ENCODE measurements around the gene SLC17A7. TPM values are rescaled to one million over a fixed set of nuclear protein-coding genes. Genes with fewer than 3 reads are reported as not detected.
A peak's percentile ranks its signal among the peaks of the same experiment; 100 is the strongest.

SLC17A7 gene
- total and polyA plus RNA-seq, 9 of the 15 experiments (the other 6 are each of a cell fraction or from before 2014, with no cell fraction given): 1.1 to 15.7 (median 2.4) TPM

- in situ Hi-C loops (cut with MboI): loop anchor here (10.0 kb wide), 1 partner anchor 385 kb away; the partner anchor contains the start of genes AKT1S1 and TBC1D17
- Histone ChIP-seq H4K20me1 (replicated peaks; ENCODE audit: control insufficient read depth, insufficient read depth, low read length) (peaks cover 30% of the 10 kb centered on the region), H3K27me3 (ENCODE audit: control insufficient read depth in 2 of 2, insufficient read depth in 2 of 2, low read length in 2 of 2) (no peaks in the 10 kb centered on the region), H3K27ac (ENCODE audit: extremely low read depth, low read depth, low read length) (peak overlapping the region; percentile 99), H3K9me1 (ENCODE audit: control insufficient read depth, insufficient read depth, low read length) (peaks cover 3% of the 10 kb centered on the region), H3K4me3 (peak overlapping the region; percentile 100), H3K9ac (ENCODE audit: insufficient read depth in 1 of 2, low read depth in 2 of 2, low read length in 2 of 2) (peak overlapping the region; percentile 97 to 100), H2AFZ (ENCODE audit: low read depth, low read length) (no peak overlapping the region), H3K4me1 (replicated peaks in 1 of 2; ENCODE audit: control insufficient read depth in 2 of 2, insufficient read depth in 2 of 2, low read length in 2 of 2) (peaks cover 19 to 27% of the 10 kb centered on the region in 2 experiments; a peak in 3 of 5 replicates), H3K9me3 (replicated peaks; ENCODE audit: control insufficient read depth, insufficient read depth, low read depth, low read length) (no peaks in the 10 kb centered on the region), H3K36me3 (ENCODE audit: control insufficient read depth, insufficient read depth, low read length) (peaks cover 53% of the 10 kb centered on the region), H3K79me2 (ENCODE audit: control insufficient read depth, insufficient read depth, low read length) (peaks cover 46% of the 10 kb centered on the region), H3K4me2 (ENCODE audit: insufficient read depth, low read length) (peak overlapping the region; percentile 95)
- no peak for FAIRE-seq
- 6% methylated on average over 15 of the region's 15 CpGs for WGBS (ENCODE audit: insufficient coverage, low coverage, missing lambda C conversion rate)
- DNase-seq (ENCODE audit: extremely low read depth in 1 of 4, low spot score in 3 of 4): peak; percentile 25 to 81 (median 45)
- ChIA-PET CTCF (ENCODE audit: low intra/inter-chr PET ratio) (no interaction called here), POLR2A (interaction anchor here (0.6 to 3.0 kb wide), 12 partner anchors 11 to 829 kb away, joined by 3 to 16 read pairs (median 3); partner anchors contain the start of gene DKKL1)
- ATAC-seq: peak; percentile 51
- intact Hi-C loops (cut with micrococcal nuclease): no loop called here
- BruUV-seq (replicated peaks): no TSS peak
- TF ChIP-seq ZNF282 (CRISPR knock-in tag; IDR thresholded peaks at IDR 0.05) (peak; percentile 53; the same call in 1 of the 2 replicates), SRSF9 (IDR thresholded peaks at IDR 0.05; ENCODE audit: borderline replicate concordance, low read depth, low read length) (no peak), NFYB (IDR thresholded peaks at IDR 0.05; ENCODE audit: extremely low read depth, insufficient read length) (no peak), BRD4 (IDR thresholded peaks at IDR 0.05) (no peak), PCBP1 (IDR thresholded peaks at IDR 0.05; ENCODE audit: low read depth, low read length, poor library complexity, severe bottlenecking) (no peak), CREM (IDR thresholded peaks at IDR 0.05; ENCODE audit: low read depth) (peak; percentile 40; the same call in 1 of the 2 replicates), MYC (IDR thresholded peaks at IDR 0.05; ENCODE audit: low read depth, low read length) (peak; percentile 90), MYC (CRISPR knock-in tag; IDR thresholded peaks at IDR 0.05; ENCODE audit: borderline replicate concordance, low read depth) (no peak), TEAD4 (IDR thresholded peaks at IDR 0.05; ENCODE audit: low read length) (no peak), TEAD4 (CRISPR knock-in tag; IDR thresholded peaks at IDR 0.05; ENCODE audit: borderline replicate concordance) (no peak), NCOA6 (IDR thresholded peaks at IDR 0.05) (no peak), TARDBP (IDR thresholded peaks at IDR 0.05) (no peak), NR2C2 (CRISPR knock-in tag; IDR thresholded peaks at IDR 0.05) (no peak), NR2C2 (tag; IDR thresholded peaks at IDR 0.05) (0 out of 2 replicates have a peak, but pooled peaks have one; percentile 41), POU5F1 (IDR thresholded peaks at IDR 0.05; ENCODE audit: borderline replicate concordance, low read depth, low read length, partially characterized antibody) (no peak), CBX1 (IDR thresholded peaks at IDR 0.05; ENCODE audit: low read depth) (no peak), KAT7 (CRISPR knock-in tag; IDR thresholded peaks at IDR 0.05; ENCODE audit: borderline replicate concordance) (peak; percentile 96; the same call in 1 of the 2 replicates), LCOR (CRISPR knock-in tag; IDR thresholded peaks at IDR 0.05) (peak; percentile 80), MAZ (CRISPR knock-in tag; conservative IDR thresholded peaks at IDR 0.05 in 1 of 2, IDR thresholded peaks at IDR 0.05 in 1 of 2) (peak in 1 of 2 experiments; percentile 51; a peak in 2 of 4 replicates), AFF4 (CRISPR knock-in tag; IDR thresholded peaks at IDR 0.05) (peak; percentile 21; the same call in 1 of the 2 replicates), GABPB1 (CRISPR knock-in tag; IDR thresholded peaks at IDR 0.05) (peak; percentile 64)
Observed at GRCh38 chr19:49489601-49490167, 48.4 kb upstream of the SLC17A7 start.
